IMR-90 (cell line): ENCODE results near the gene OPCML. TPM values are rescaled to one million over a fixed set of nuclear protein-coding genes. Genes with fewer than 3 reads are reported as not detected.

Source experiments
- ATAC-seq: fragments of 200-7000 bp; cut with Tn5 transposase; 2 replicates; pipeline ENCODE4 v1.9.1; 2020; ENCODE audit warnings: low read depth, mild to moderate bottlenecking, moderate library complexity
- BruUV-seq: library from RNA; stranded (reverse); fragments of 400-500 nt; replicated peaks from 2 replicates; lab custom pipeline; 2021; lab: Mats Ljungman, UMichigan
- CTCF ChIA-PET: fragments of 300-600 bp; formaldehyde crosslinking; extraction: SDS; loops from one replicate; lab custom pipeline; 2021; ENCODE audit warnings: antibody characterized with exemption; lab: Yijun Ruan, JAX
- POLR2A ChIA-PET: fragments of 300-600 bp; sonication (Branson Sonifier 250); formaldehyde crosslinking; loops from one replicate; lab custom pipeline; 2022; ENCODE audit warnings: antibody characterized with exemption; ENCODE audit not compliant: unreplicated experiment; lab: Charles Lee
- DNase-seq: peaks from one replicate; pipeline ENCODE4 v3.0.0; 2013
- H2AFZ ChIP-seq: replicated peaks from 2 replicates; pipeline ENCODE3; 2013; ENCODE audit warnings: low read length, mild to moderate bottlenecking; ENCODE audit not compliant: poor library complexity
- H2AK5ac ChIP-seq: 2 replicates; pipeline ENCODE4 v1.6.1; 2013; ENCODE audit warnings: low read depth, low read length, inconsistent platforms
- H2AK9ac ChIP-seq: replicated peaks from 2 replicates; pipeline ENCODE3; 2013; ENCODE audit warnings: mild to moderate bottlenecking, low read depth, low read length, moderate library complexity; ENCODE audit not compliant: poor library complexity
- H2BK120ac ChIP-seq: 2 replicates; pipeline ENCODE4 v1.6.1; 2013; ENCODE audit warnings: low read depth, low read length, inconsistent platforms
- H2BK15ac ChIP-seq: 3 replicates; pipeline ENCODE4 v1.6.1; 2013; ENCODE audit warnings: low read depth, low read length, inconsistent platforms
- H2BK20ac ChIP-seq: 2 replicates; pipeline ENCODE4 v1.6.1; 2013; ENCODE audit warnings: low read depth, mild to moderate bottlenecking, inconsistent platforms, low read length, moderate library complexity
- H2BK5ac ChIP-seq: 2 replicates; pipeline ENCODE4 v1.6.1; 2013; ENCODE audit warnings: mild to moderate bottlenecking, low read depth, low read length, inconsistent platforms; ENCODE audit not compliant: poor library complexity, severe bottlenecking
- H3K14ac ChIP-seq: replicated peaks from 2 replicates; pipeline ENCODE4 v1.6.1; 2013; ENCODE audit warnings: low read depth, low read length, inconsistent platforms
- H3K18ac ChIP-seq: 2 replicates; pipeline ENCODE4 v1.6.1; 2013; ENCODE audit warnings: low read depth, low read length, control low read depth
- H3K23ac ChIP-seq: 2 replicates; pipeline ENCODE4 v1.6.1; 2013; ENCODE audit warnings: low read depth, low read length, inconsistent platforms
- H3K27ac ChIP-seq: 2 replicates; pipeline ENCODE4 v1.5.1; 2013; ENCODE audit warnings: mild to moderate bottlenecking, control low read depth, low read length; ENCODE audit not compliant: insufficient read depth
- H3K27me3 ChIP-seq: 2 replicates; pipeline ENCODE4 v1.6.1; 2013; ENCODE audit warnings: low read length; ENCODE audit not compliant: control insufficient read depth, insufficient read depth
- H3K36me3 ChIP-seq: 2 replicates; pipeline ENCODE4 v1.6.1; 2013; ENCODE audit warnings: low read length, mixed read lengths; ENCODE audit not compliant: control insufficient read depth, insufficient read depth
- H3K4ac ChIP-seq: 2 replicates; pipeline ENCODE4 v1.6.1; 2013; ENCODE audit warnings: low read depth, low read length, inconsistent platforms
- H3K4me1 ChIP-seq: 2 replicates; pipeline ENCODE4 v1.6.1; 2013; ENCODE audit warnings: low read length, mixed read lengths; ENCODE audit not compliant: control insufficient read depth, insufficient read depth
- H3K4me2 ChIP-seq: 2 replicates; pipeline ENCODE4 v1.6.1; 2013; ENCODE audit warnings: low read depth, mild to moderate bottlenecking, control low read depth, low read length, moderate library complexity
- H3K4me3 ChIP-seq: 2 replicates; pipeline ENCODE4 v1.5.1; 2013; ENCODE audit warnings: low read depth, mild to moderate bottlenecking, control low read depth, low read length, moderate library complexity; ENCODE audit not compliant: insufficient read depth
- H3K56ac ChIP-seq: 2 replicates; pipeline ENCODE4 v1.6.1; 2013; ENCODE audit warnings: low read length, inconsistent platforms; ENCODE audit not compliant: insufficient read depth; ENCODE audit errors: extremely low read depth
- H3K79me1 ChIP-seq, 2 experiments: 2 replicates each; pipeline ENCODE4 v1.6.1; 2013; ENCODE audit warnings: low read length in 2 of 2, inconsistent platforms in 1 of 2, low read depth in 1 of 2
- H3K9ac ChIP-seq: 2 replicates; pipeline ENCODE4 v1.6.1; 2013; ENCODE audit warnings: low read depth, low read length, control low read depth
- H3K9me1 ChIP-seq: 2 replicates; pipeline ENCODE4 v1.6.1; 2013; ENCODE audit warnings: low read length, inconsistent platforms; ENCODE audit not compliant: insufficient read depth
- H3K9me3 ChIP-seq: 2 replicates; pipeline ENCODE4 v1.6.1; 2013; ENCODE audit warnings: low read length; ENCODE audit not compliant: control insufficient read depth, insufficient read depth
- H4K20me1 ChIP-seq: 2 replicates; pipeline ENCODE4 v1.6.1; 2013; ENCODE audit warnings: low read length, inconsistent platforms; ENCODE audit not compliant: insufficient read depth
- H4K5ac ChIP-seq: 2 replicates; pipeline ENCODE4 v1.6.1; 2013; ENCODE audit warnings: mild to moderate bottlenecking, low read depth, low read length, control low read depth
- H4K8ac ChIP-seq, 2 experiments: 2 replicates each; pipeline ENCODE4 v1.6.1; 2013; ENCODE audit warnings: low read depth in 2 of 2, low read length in 2 of 2, control low read depth in 1 of 2, inconsistent platforms in 1 of 2
- H4K91ac ChIP-seq: 2 replicates; pipeline ENCODE4 v1.6.1; 2013; ENCODE audit warnings: low read depth, low read length, inconsistent platforms; ENCODE audit not compliant: insufficient read depth
- CEBPB ChIP-seq: IDR thresholded peaks from 2 replicates; pipeline ENCODE4 v1.6.1; 2012; ENCODE audit warnings: low read depth, low read length, improper control_type of control experiment
- CHD1 ChIP-seq: IDR thresholded peaks from 2 replicates; pipeline ENCODE4 v1.6.1; 2012; ENCODE audit warnings: low read depth, low read length, improper control_type of control experiment
- CTCF ChIP-seq: conservative IDR thresholded peaks from 2 replicates; pipeline ENCODE4 v1.5.1; 2012; ENCODE audit warnings: mild to moderate bottlenecking, low read depth, low read length, improper control_type of control experiment
- ELK1 ChIP-seq: fragments of 150-350 bp; IDR thresholded peaks from 2 replicates; pipeline ENCODE4 v1.6.1; 2016; ENCODE audit warnings: low read depth, mild to moderate bottlenecking, low read length, moderate library complexity, borderline replicate concordance
- FOS ChIP-seq: fragments of 150-350 bp; IDR thresholded peaks from 2 replicates; pipeline ENCODE4 v1.6.1; 2016; ENCODE audit warnings: low read depth, low read length
- MAFK ChIP-seq: IDR thresholded peaks from 2 replicates; pipeline ENCODE4 v1.6.1; 2012; ENCODE audit warnings: low read depth, low read length, improper control_type of control experiment
- MXI1 ChIP-seq: IDR thresholded peaks from 2 replicates; pipeline ENCODE4 v1.6.1; 2012; ENCODE audit warnings: low read depth, mild to moderate bottlenecking, low read length, moderate library complexity, borderline replicate concordance
- NFE2L2 ChIP-seq: fragments of 150-350 bp; IDR thresholded peaks from 2 replicates; pipeline ENCODE4 v1.6.1; 2016; ENCODE audit warnings: low read depth, mild to moderate bottlenecking, low read length
- POLR2A ChIP-seq: IDR thresholded peaks from 2 replicates; pipeline ENCODE4 v1.6.1; 2012; ENCODE audit warnings: mild to moderate bottlenecking, low read depth, low read length
- RAD21 ChIP-seq: IDR thresholded peaks from 2 replicates; pipeline ENCODE4 v1.6.1; 2012; ENCODE audit warnings: low read length, improper control_type of control experiment
- RCOR1 ChIP-seq: IDR thresholded peaks from 2 replicates; pipeline ENCODE4 v1.6.1; 2012; ENCODE audit warnings: mild to moderate bottlenecking, low read length, improper control_type of control experiment; ENCODE audit not compliant: insufficient replicate concordance
- RFX5 ChIP-seq: IDR thresholded peaks from 2 replicates; pipeline ENCODE4 v1.8.0; 2012; ENCODE audit warnings: low read depth, mild to moderate bottlenecking, low read length, moderate library complexity
- USF2 ChIP-seq: fragments of 150-350 bp; IDR thresholded peaks from 2 replicates; pipeline ENCODE4 v1.6.1; 2017; ENCODE audit warnings: mild to moderate bottlenecking, antibody characterized with exemption, low read length, low read depth
- WGBS, 2 experiments: methylation state at CpG; one replicate each; pipeline versions ENCODE4 v1.1.5 to v1.1.7; 2013; ENCODE audit warnings: missing lambda C conversion rate in 2 of 2; ENCODE audit not compliant: insufficient read length in 1 of 2; ENCODE audit errors: extremely low coverage in 2 of 2; 5-methylcytosine and 5-hydroxymethylcytosine counted together
- dilution Hi-C: fragments of 300-500 bp; cut with HindIII; formaldehyde crosslinking; loops from one replicate; pipeline ENCODE4 v1.14.3; 2018; ENCODE audit warnings: low sequenced_read_pairs; ENCODE audit not compliant: unreplicated experiment
- in situ Hi-C: fragments of 300-500 bp; cut with MboI; formaldehyde crosslinking; loops from 3 replicates; pipeline ENCODE4 v1.14.3; 2019; ENCODE audit warnings: low sequenced_read_pairs, inconsistent platforms, mixed read lengths
- intact Hi-C: fragments of 100-400 bp; cut with micrococcal nuclease; formaldehyde crosslinking; loops from 2 replicates; pipeline ENCODE4 v1.10.0; 2022
- polyA plus RNA-seq, 3 experiments: library from polyadenylated mRNA; depleted of rRNA; stranded (reverse); fragments of >200 nt; gene quantifications; 2 replicates each; pipeline ENCODE4 v1.2.3, GENCODE V29; 2012; ENCODE audit warnings: low replicate concordance in 1 of 3
- total RNA-seq: library from RNA; depleted of rRNA; stranded (reverse); fragments of >200 nt; gene quantifications from 2 replicates; pipeline ENCODE4 v1.2.3, GENCODE V29; 2012

The OPCML gene
- total and polyA plus RNA-seq, 2 of the 4 experiments (the other 2 are of a cell fraction): under 0.01 to 2.6 TPM

- Histone ChIP-seq H3K4me1 (no peaks in the 10 kb centered on the region), H4K5ac (no peak overlapping the region), H4K8ac (no peak overlapping the region), H3K27ac (no peak overlapping the region), H3K4me3 (no peak overlapping the region), H3K27me3 (no peaks in the 10 kb centered on the region), H4K20me1 (no peaks in the 10 kb centered on the region), H3K36me3 (no peaks in the 10 kb centered on the region), H3K18ac (no peak overlapping the region), H2BK120ac (no peak overlapping the region), H2BK15ac (no peak overlapping the region), H3K56ac (no peak overlapping the region), H2AK5ac (no peak overlapping the region), H3K9me3 (peaks cover 34% of the 10 kb centered on the region), H3K9ac (no peak overlapping the region), H3K14ac (no peak overlapping the region), H3K4ac (no peak overlapping the region), H2AK9ac (no peak overlapping the region), H3K79me1 (no peaks in the 10 kb centered on the region), H4K91ac (no peak overlapping the region), H2AFZ (no peak overlapping the region), H3K4me2 (no peak overlapping the region), H2BK20ac (no peak overlapping the region), H3K23ac (no peak overlapping the region), H2BK5ac (no peak overlapping the region), H3K9me1 (no peaks in the 10 kb centered on the region)
- in situ Hi-C loops: no loop called here
- dilution Hi-C loops: no loop called here
- no CpG with 5 or more reads among the region's 11 CpGs for WGBS, 2 experiments
- TF ChIP-seq FOS (no peak), CHD1 (no peak), RCOR1 (no peak), MXI1 (no peak), MAFK (no peak), CTCF (no peak), POLR2A (no peak), NFE2L2 (no peak), ELK1 (no peak), USF2 (no peak), RFX5 (no peak), CEBPB (no peak), RAD21 (no peak)
- CTCF ChIA-PET: no interaction called here
- POLR2A ChIA-PET: no interaction called here
- intact Hi-C loops: no loop called here
- DNase-seq: no peak
- no TSS peak for BruUV-seq
- ATAC-seq: no peak
These were observed 55.6 kb downstream of the OPCML start for GRCh38 chr11:133476570-133477250.
